Spleen (tissue), 11 donors: ENCODE measurements around the gene TMEM35B. TPM values are rescaled to one million over a fixed set of nuclear protein-coding genes. Genes with fewer than 3 reads are reported as not detected.

ENCODE experiments used
- DNase-seq: peaks from one replicate; pipeline ENCODE4 v3.0.0-alpha.2; 2020
- H3K27ac ChIP-seq, 8 donors: fragments of 200-600 bp; sonication (generic) in 7 of 8; 1 replicate in 4 of 8; 2 replicates in 4 of 8; pipeline versions ENCODE4 v1.5.0 to v1.8.0; 2016 to 2021; ENCODE audit warnings: inconsistent platforms in 4 of 8, mild to moderate bottlenecking in 4 of 8, moderate library complexity in 1 of 8
- H3K27me3 ChIP-seq, 7 donors: fragments of 200-600 bp; sonication (generic) in 6 of 7; replicated peaks in 1 of 7; 1 replicate in 4 of 7; 2 replicates in 3 of 7; pipeline versions ENCODE4 v1.5.0 to v1.8.0; 2016 to 2021; ENCODE audit warnings: inconsistent platforms in 3 of 7, mild to moderate bottlenecking in 1 of 7
- H3K36me3 ChIP-seq, 6 donors: fragments of 200-600 bp; sonication (generic) in 5 of 6; 1 replicate in 4 of 6; 2 replicates in 2 of 6; pipeline versions ENCODE4 v1.5.0 to v1.8.0; 2016 to 2021; ENCODE audit warnings: inconsistent platforms in 2 of 6
- H3K4me1 ChIP-seq, 6 donors: fragments of 200-600 bp; sonication (generic) in 5 of 6; 1 replicate in 3 of 6; 2 replicates in 3 of 6; pipeline versions ENCODE4 v1.5.0 to v1.8.0; 2016 to 2021; ENCODE audit warnings: inconsistent platforms in 3 of 6
- H3K4me3 ChIP-seq, 8 donors: fragments of 200-600 bp; sonication (generic) in 7 of 8; 1 replicate in 4 of 8; 2 replicates in 4 of 8; pipeline versions ENCODE4 v1.5.0 to v1.8.0; 2016 to 2021; ENCODE audit warnings: inconsistent platforms in 4 of 8, mild to moderate bottlenecking in 4 of 8, moderate library complexity in 2 of 8
- H3K9me3 ChIP-seq, 8 donors: fragments of 200-600 bp; sonication (generic) in 7 of 8; 1 replicate in 4 of 8; 2 replicates in 4 of 8; pipeline versions ENCODE4 v1.5.0 to v1.8.0; 2016 to 2021; ENCODE audit warnings: inconsistent platforms in 4 of 8
- CTCF ChIP-seq, 11 experiments: fragments of 200-600 bp in 7 of 11; fragments of 450-650 bp in 4 of 11; sonication (generic) in 4 of 11; IDR thresholded peaks in 8 of 11; conservative IDR thresholded peaks in 3 of 11; 1 replicate in 7 of 11; 2 replicates in 4 of 11; pipeline versions ENCODE4 v1.4.0 to v1.8.0; 2016 to 2021; ENCODE audit warnings: antibody characterized with exemption in 11 of 11, inconsistent platforms in 4 of 11, mild to moderate bottlenecking in 1 of 11
- POLR2A ChIP-seq, 3 donors: fragments of 450-650 bp; IDR thresholded peaks; one replicate each; pipeline ENCODE4 v1.5.1; 2017; ENCODE audit warnings: antibody characterized with exemption in 3 of 3, mild to moderate bottlenecking in 1 of 3
- POLR2AphosphoS5 ChIP-seq, 3 donors: sonication (generic); formaldehyde crosslinking; IDR thresholded peaks; one replicate each; pipeline ENCODE4 v1.5.1; 2017; ENCODE audit warnings: antibody characterized with exemption in 3 of 3
- WGBS, 5 donors: extraction: QIAGEN DNeasy Blood & Tissue Kit in 3 of 5; methylation state at CpG; one replicate each; pipeline versions ENCODE4 v1.1.5 to v1.1.7; 2013 to 2018; 5-methylcytosine and 5-hydroxymethylcytosine counted together
- intact Hi-C: fragments of 100-400 bp; cut with DNase I; formaldehyde crosslinking; loops from one replicate; pipeline ENCODE4 v1.15.0; 2023; ENCODE audit warnings: low total_unique reads
- polyA plus RNA-seq, 3 donors: library from polyadenylated mRNA; stranded (reverse); fragments of 200-250 nt; gene quantifications; one replicate each; pipeline ENCODE4 v1.2.1, GENCODE V29; 2013
- total RNA-seq, 7 donors: library from RNA; depleted of rRNA in 3 of 7; stranded (reverse); fragments of >200 nt in 3 of 7; fragmentation: NEBNext Ultra II Directional in 4 of 7; extraction: Animal tissue kit (Norgen Biotek cat#: 25700) in 4 of 7; gene quantifications; one replicate each; pipeline versions ENCODE4 v1.1.0 to v1.2.1, GENCODE V29; 2016 to 2021
- donor health status: healthy with polysubstance abuse.
- donor health status: DM: no; HTN: no; CAD: no; lungs with moderate emphysema.
- donor health status: DM: no; HTN: no; CAD: no.
- donor health status: Bipolar disorder and iron deficiency.
- donor health status: healthy.
- donor health status: DM: no; HTN: no; CAD: no.
- donor health status: DM: yes; HTN: yes; CAD: no.

The TMEM35B gene
- total and polyA plus RNA-seq, 10 donors: 24.8 to 50.9 (median 34.2) TPM

DNA sequence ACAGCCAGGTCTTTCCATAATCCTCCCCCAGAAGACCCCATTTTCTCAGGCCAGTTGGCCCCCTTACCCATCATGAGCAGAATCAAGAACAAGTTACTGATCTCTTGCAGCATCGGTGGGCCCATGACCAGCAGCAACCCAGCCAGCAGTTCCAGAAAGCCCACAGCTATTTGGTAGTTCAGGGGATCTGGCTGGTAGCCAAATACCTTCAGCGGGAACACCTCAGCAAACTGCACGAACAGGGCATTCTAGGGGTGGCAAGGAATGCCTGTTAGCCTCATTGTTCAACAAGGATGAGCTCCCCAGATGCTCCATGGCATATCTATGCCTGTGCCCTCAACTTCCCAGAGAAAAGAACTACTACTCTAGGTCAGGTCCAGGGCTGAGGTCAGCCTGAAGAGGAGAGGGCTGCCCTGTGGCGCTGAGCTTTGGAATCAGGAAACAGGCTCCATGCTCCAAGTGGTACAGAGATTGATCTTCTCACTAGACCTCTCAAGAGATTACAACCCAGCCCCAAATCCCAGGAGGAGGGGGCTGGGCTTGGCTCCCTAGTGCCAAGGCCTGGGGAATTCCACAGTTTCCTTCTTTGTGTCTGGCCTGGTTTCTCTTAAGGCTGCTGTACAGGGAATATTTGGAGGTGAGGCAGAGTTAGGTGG, 1.3 kb downstream of the TMEM35B start:
- 72 to 80% (median 74%) methylated on average over 3 to 4 of the region's 4 CpGs for WGBS, 5 donors
- H3K27ac ChIP-seq: peak overlapping the region; percentile 89 to 96 (median 94)
- no peaks in the 10 kb centered on the region for H3K9me3 ChIP-seq
- DNase-seq: no peak
- H3K4me3 ChIP-seq: peak overlapping the region; percentile 57 to 82 (median 78)
- no peak for TF ChIP-seq POLR2A (IDR thresholded peaks at IDR 0.05)
- no peak for TF ChIP-seq POLR2AphosphoS5 (IDR thresholded peaks at IDR 0.05)
- no peak for TF ChIP-seq CTCF (IDR thresholded peaks at IDR 0.05 in 8 of 11, conservative IDR thresholded peaks at IDR 0.05 in 3 of 11)
- intact Hi-C loops: no loop called here
- peaks cover 0 to 52% (median 3%) of the 10 kb centered on the region in 6 donors for H3K36me3 ChIP-seq
- H3K27me3 ChIP-seq: no peaks in the 10 kb centered on the region
- H3K4me1 ChIP-seq: peaks cover 18 to 60% (median 41%) of the 10 kb centered on the region in 6 donors

DNA sequence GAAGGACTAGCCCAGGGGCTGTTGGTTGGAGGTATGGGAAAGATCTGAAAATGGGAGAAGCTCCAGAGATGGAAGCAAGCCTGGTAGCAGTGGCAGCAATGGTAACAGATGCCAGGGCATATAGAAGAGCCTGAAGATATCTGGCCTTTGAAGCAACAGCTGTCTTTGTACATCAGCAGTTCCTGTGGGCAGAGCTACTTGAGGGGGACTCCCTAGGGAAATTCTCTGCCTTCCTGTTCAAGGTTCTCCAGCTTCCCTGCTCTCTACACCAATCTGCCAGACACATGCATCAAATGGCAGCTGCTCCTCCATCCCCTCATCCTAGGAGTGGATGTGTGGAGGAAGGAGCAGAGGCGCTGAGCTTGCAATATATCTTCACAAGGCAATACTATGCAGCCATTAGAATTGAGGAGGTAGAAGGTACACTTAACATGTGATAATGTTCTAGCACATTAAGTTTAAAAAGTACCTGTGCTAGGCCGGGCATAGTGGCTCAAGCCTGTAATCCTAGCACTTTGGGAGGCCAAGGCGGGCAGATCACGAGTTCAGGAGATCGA, 2.2 kb downstream of the TMEM35B start:
- intact Hi-C loops: no loop called here
- Histone ChIP-seq H3K27me3 (no peaks in the 10 kb centered on the region), H3K9me3 (no peaks in the 10 kb centered on the region), H3K4me1 (peaks cover 18 to 60% (median 41%) of the 10 kb centered on the region in 6 donors), H3K27ac (no peak overlapping the region), H3K36me3 (peaks cover 0 to 46% (median 0%) of the 10 kb centered on the region in 6 donors), H3K4me3 (no peak overlapping the region)
- DNase-seq: no peak
- 92 to 97% (median 95%) methylated on average over 5 of the region's 5 CpGs for WGBS, 5 donors
- TF ChIP-seq POLR2A (IDR thresholded peaks at IDR 0.05) (no peak), POLR2AphosphoS5 (IDR thresholded peaks at IDR 0.05) (no peak), CTCF (IDR thresholded peaks at IDR 0.05 in 8 of 11, conservative IDR thresholded peaks at IDR 0.05 in 3 of 11) (no peak)

GRCh38 chr1:34980715-34981114, 4.4 kb downstream of the TMEM35B start:
- H3K27me3 ChIP-seq: no peaks in the 10 kb centered on the region
- H3K9me3 ChIP-seq: no peaks in the 10 kb centered on the region
- TF ChIP-seq POLR2A (IDR thresholded peaks at IDR 0.05) (no peak), CTCF (IDR thresholded peaks at IDR 0.05 in 8 of 11, conservative IDR thresholded peaks at IDR 0.05 in 3 of 11) (no peak), POLR2AphosphoS5 (IDR thresholded peaks at IDR 0.05) (no peak)
- no peak overlapping the region for H3K4me3 ChIP-seq
- peaks cover 0 to 55% (median 2%) of the 10 kb centered on the region in 6 donors for H3K36me3 ChIP-seq
- 58 to 71% (median 68%) methylated on average over 2 of the region's 2 CpGs for WGBS, 5 donors
- intact Hi-C loops: no loop called here
- DNase-seq: no peak
- H3K27ac ChIP-seq: no peak overlapping the region
- peaks cover 14 to 51% (median 34%) of the 10 kb centered on the region in 6 donors for H3K4me1 ChIP-seq

DNA sequence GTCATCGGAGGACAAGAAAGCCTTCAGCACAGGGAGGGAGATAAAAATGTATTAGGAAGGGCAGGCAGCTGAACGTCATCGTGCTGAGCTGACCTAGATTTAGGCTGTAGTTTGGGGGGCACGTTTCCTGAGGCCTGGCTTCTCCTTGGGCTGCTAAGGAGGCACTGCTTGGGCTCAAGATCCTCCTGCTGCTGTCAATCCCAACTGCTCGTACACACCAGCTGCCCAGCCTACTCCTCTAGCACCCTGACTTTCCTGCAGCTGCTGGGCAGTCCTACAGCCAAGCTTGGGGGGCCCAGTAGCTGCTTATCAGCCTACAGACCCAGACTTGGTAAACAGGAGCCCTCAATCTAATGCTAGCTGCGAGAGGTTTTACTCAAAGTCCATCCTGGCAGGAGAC, 6.2 kb downstream of the TMEM35B start:
- Histone ChIP-seq H3K27ac (no peak overlapping the region), H3K36me3 (peaks cover 0 to 55% (median 2%) of the 10 kb centered on the region in 6 donors), H3K4me1 (peaks cover 11 to 37% (median 21%) of the 10 kb centered on the region in 6 donors), H3K27me3 (no peaks in the 10 kb centered on the region), H3K9me3 (no peaks in the 10 kb centered on the region), H3K4me3 (no peak overlapping the region)
- no peak for TF ChIP-seq POLR2A (IDR thresholded peaks at IDR 0.05)
- no peak for TF ChIP-seq POLR2AphosphoS5 (IDR thresholded peaks at IDR 0.05)
- no peak for TF ChIP-seq CTCF (IDR thresholded peaks at IDR 0.05 in 8 of 11, conservative IDR thresholded peaks at IDR 0.05 in 3 of 11)
- WGBS, 5 donors: 78 to 92% (median 81%) methylated on average over 6 of the region's 6 CpGs
- no peak for DNase-seq
- intact Hi-C loops: no loop called here
